GM12892 (cell line): ENCODE results near the gene ACOT12.
"Not testable (repeated sequence)": the region's sequence is repeated elsewhere in the genome, so short reads cannot be mapped to it uniquely, and the experiment has no call there.

Source experiments
- DNase-seq: peaks from one replicate; pipeline ENCODE4 v3.0.0; 2011; ENCODE audit not compliant: insufficient read length
- FAIRE-seq: peaks from 2 replicates; lab custom pipeline; 2011; peaks lifted over from hg19 to GRCh38; lab: Jason Lieb, UNC
- POLR2A ChIP-seq: IDR thresholded peaks from 2 replicates; pipeline ENCODE4 v1.6.1; 2011; ENCODE audit warnings: low read depth, low read length, control low read depth
- POLR2AphosphoS5 ChIP-seq: IDR thresholded peaks from 2 replicates; pipeline ENCODE4 v1.6.1; 2011; ENCODE audit warnings: low read depth, low read length, control low read depth
- TAF1 ChIP-seq: IDR thresholded peaks from 2 replicates; pipeline ENCODE4 v1.6.1; 2011; ENCODE audit warnings: low read depth, mild to moderate bottlenecking, control low read depth, low read length, borderline replicate concordance

The ACOT12 gene

DNA sequence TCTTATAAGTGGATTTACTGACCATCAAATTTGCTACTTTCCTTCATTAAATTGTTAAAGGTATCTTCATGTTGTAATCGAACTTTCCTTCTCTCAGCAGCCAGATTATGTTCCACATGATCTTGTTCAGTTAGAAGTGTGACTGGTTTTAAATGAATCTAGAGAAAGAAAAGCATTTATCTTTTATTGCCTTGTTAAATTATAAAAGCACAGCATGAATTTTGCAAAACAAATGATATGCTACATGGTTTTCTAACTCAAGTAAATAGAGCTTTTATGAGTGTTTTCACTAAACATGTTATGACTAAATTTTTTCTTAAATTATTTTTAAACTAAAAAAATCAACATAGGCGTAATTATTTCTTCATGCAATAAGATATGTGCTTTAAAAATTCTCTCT lies 34.1 kb downstream of the ACOT12 start:
- no peak for TF ChIP-seq POLR2AphosphoS5
- TF ChIP-seq TAF1, result no peak
- TF ChIP-seq POLR2A, result no peak
- no peak for FAIRE-seq
- no peak for DNase-seq

DNA sequence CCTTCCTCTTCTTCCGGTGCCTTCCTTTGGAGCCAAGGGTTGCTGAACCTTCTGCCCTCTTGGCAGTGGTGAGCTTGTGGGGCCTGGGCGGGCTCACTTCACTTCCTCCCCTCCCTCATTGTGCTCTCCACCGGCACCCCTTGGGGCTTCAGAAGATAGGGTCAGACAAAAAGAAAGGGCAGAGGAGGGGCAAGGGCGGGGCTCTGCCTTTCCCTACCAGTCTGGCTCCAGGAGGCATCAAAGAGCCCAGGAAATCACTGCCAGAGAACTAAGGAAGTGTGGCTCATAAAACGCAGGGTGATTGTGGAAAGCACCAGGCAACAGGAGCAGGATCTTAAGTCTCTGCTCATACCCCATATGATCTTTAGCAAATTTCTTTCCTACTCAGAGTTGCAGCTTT lies 34.8 kb downstream of the ACOT12 start:
- no peak for FAIRE-seq
- no peak for TF ChIP-seq POLR2A
- TF ChIP-seq TAF1, result no peak
- DNase-seq, result no peak

DNA sequence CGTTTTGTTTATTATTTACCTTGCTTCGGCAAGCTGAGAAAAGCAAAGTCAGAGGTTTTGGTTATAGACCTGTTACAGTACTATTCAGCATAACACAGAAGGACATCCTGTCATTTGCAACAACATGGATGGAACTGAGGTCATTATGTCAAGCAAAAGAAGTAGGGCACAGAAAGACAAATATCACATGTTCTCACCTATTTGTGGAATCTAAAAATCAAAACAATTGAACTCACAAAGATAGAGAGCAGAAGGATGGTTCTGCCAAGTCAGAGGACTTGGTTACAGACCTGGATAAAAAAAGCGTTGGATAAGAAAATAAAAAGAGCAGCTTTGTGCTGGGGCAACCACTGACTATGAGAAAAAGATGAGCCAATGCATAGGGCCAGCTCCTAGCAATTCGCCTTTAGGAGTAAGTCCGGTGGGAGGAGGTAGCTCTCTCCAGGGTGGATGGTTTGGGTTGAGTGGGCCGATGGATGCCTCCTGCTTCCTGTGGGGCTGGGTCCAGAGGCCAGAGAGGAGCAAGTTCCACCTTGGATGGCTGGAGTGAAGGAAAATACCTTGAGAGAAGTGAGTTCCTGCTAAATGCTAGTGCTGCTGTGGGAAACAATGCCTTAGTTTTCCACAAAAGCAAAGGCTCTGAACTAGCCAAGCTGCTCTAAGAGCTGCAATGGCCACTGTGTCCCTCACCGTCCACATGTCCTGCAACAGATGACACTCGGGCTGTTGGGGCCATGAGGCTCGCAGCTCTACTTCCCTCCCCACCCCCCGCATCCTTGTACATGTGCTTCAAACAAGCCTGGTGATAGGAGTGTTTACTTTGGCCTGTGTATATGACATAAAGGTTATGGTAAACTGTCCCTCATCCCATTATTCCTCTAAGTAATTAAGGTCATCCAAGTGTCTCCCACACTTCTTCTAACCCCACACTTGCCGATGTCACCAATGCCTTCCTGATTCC lies 38.4 kb downstream of the ACOT12 start:
- DNase-seq (no peak), FAIRE-seq (no peak)

DNA sequence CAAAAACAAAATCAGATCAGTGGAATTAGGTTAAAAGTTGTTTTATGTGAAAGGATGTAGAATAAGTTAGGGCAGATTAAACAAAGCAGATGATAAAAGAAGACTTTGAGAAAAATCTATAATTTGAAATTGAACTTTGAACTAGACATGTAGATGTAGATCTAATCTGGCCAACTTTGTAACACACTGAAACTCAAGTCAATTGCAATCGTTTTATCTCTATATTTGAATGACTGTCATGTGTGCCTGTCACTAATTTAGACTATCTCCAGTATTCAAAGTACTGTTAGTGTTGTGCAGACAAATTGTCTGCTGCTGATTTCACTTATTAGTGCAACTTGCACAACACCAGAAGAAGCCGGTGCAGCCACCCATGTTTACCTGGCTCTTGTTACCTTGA lies 39.8 kb downstream of the ACOT12 start:
- FAIRE-seq (no peak), DNase-seq (no peak)
- TF ChIP-seq POLR2A (no peak), TAF1 (no peak), POLR2AphosphoS5 (no peak)

More for the DNA sequence above, 38.4 kb downstream of the ACOT12 start:
- TF ChIP-seq POLR2A, result no peak
- TF ChIP-seq POLR2AphosphoS5, result no peak
- no peak for TF ChIP-seq TAF1

DNA sequence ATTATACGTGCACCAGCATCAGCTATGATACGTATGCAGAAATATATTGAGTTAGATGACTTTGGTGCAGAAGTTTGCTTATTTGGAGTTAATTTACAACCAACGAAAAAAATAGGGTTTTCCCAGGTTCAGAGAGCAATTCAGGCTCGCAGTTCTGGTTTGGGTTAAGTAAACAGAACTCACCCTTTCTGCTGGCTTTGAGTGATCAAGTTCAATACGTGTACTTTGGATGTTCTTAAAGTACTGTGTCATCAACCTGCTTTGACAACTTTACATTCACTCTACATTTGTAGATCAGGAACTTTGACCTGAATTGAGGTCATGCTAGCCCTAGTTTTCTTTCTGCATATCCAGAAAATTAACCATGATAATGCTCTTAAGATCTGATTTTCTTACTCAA lies 40.7 kb downstream of the ACOT12 start:
- DNase-seq (no peak), FAIRE-seq (no peak)
- TF ChIP-seq POLR2A, result no peak
- no peak for TF ChIP-seq POLR2AphosphoS5
- no peak for TF ChIP-seq TAF1

DNA sequence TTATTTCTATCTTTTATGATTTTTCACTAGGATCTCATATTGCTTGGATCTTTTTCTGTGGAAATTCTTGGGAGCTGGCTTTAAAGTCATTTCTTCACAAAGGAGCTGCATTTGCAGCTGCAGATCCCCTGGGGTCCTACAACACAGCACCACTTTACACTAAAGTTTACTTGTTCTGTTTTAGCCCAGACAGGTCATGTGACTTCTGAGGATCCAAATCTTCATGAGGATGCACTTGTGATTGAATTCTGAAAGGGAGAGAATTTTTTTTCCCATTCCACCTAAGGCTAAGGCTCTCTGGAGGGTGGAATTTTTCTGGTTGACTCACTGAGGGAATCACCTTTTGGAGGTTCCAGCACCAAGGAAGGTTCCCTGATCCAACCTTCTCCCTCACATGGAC lies 43.4 kb downstream of the ACOT12 start:
- no peak for TF ChIP-seq TAF1
- no peak for DNase-seq
- FAIRE-seq, result no peak

DNA sequence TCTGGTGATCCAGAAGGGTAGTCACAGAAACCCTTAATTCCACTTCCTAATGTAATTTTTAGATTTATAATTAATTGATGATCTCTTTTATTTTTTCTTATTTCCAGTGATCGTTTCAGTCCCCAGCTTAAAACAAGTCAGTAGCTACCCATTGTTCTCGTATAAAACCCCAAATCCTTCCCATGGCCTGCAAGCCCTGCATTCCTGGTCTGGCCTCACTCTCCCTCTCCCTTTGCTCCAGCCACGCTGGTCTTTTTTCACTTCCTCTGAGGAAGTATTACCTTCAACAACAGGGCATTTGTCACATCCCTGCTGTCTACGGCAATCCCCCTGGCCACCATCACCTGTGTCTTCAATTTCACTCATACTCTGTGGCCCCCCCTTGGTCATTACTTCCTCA lies 44.8 kb downstream of the ACOT12 start:
- TF ChIP-seq POLR2AphosphoS5 (no peak), POLR2A (no peak), TAF1 (no peak)
- DNase-seq (no peak), FAIRE-seq (no peak)

DNA sequence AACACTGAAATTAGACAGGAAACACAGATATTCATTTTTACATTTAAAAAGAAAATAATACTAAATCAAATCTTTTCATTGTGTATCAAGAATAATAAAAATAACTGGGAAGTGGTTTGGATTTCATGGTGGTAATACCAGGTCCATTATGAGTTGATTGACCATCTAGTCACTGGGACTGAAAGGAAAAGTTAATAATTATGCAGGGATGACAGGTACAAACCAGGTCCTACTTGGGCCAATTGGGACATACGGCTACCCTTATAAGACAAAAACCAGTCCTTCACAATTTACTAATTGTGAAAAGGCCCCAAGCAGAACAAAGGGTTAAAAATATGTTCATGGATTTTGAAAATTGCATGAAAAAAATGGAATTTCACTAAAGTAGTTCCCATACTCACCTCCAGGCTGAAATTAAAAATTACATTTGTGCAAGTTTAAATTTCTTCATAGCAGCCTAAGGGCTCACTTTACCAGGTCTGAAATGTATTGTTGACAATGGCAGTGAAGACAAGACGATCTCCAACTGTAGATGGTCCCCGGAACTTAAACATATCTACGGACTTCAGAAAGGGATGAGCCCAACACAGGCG lies 48.4 kb downstream of the ACOT12 start:
- TF ChIP-seq POLR2AphosphoS5, result no peak
- TF ChIP-seq TAF1, result no peak
- no peak for TF ChIP-seq POLR2A
- DNase-seq, result no peak
- FAIRE-seq, result no peak

DNA sequence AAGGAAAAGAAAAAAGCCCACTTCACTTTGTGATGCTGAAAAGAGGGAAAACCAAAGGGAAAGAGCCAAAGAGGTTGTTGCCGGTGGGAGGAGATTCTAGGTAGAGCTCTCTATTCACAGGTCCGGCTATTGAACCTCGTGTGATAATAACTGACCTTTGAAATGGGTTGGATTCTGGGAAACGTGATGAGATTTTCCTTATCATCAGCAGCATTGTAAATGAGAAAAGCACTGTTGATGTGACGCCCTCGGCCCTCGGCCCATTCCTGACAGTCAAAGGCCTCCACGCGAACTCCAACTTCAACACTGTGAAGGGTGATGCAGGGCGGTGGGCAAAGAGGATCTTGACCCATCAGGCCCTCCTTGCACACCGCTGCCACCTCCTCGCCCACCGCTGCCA lies 49.2 kb downstream of the ACOT12 start:
- TF ChIP-seq POLR2A (no peak), POLR2AphosphoS5 (no peak), TAF1 (no peak)
- DNase-seq (no peak), FAIRE-seq (no peak)

DNA sequence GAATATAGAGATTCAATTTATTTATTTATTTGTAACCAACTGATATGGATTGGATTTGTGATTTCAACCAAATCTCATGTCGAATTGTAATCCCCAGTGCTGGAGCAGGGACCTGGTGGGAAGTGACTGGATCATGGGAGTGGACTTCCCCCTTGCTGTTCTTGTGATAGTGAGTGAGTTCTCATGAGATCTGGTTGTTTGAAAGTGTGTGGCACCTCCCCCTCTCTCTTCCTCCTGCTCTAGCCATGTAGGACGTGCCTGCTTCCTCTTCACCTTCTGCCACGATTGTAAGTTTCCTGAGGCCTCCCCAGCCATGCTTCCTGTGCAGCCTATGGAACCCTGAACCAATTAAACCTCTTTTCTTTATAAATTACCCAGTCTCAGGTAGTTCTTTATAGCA lies 55.7 kb downstream of the ACOT12 start:
- not testable (repeated sequence) for FAIRE-seq, DNase-seq

DNA sequence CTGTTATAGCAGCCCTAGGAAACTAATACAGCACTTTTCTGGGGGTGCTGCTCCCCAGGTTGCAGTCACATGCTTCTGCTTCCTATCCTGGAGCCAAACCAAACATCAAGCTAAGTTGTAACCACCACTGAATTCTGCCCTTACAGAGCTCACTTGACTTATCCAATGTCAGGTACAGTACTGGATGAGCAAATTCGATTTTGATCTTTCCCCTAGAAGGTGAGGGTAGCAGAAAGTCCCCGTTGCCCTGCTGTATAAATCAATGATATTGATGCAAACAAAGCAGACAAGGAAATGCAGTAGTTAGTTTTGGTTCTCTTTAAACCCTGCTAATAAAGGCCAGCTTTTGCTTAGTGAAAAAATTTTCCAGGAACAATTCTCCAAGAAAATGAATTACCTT lies 56.1 kb downstream of the ACOT12 start:
- no peak for FAIRE-seq
- no peak for DNase-seq
- TF ChIP-seq TAF1 (no peak), POLR2A (no peak), POLR2AphosphoS5 (no peak)

DNA sequence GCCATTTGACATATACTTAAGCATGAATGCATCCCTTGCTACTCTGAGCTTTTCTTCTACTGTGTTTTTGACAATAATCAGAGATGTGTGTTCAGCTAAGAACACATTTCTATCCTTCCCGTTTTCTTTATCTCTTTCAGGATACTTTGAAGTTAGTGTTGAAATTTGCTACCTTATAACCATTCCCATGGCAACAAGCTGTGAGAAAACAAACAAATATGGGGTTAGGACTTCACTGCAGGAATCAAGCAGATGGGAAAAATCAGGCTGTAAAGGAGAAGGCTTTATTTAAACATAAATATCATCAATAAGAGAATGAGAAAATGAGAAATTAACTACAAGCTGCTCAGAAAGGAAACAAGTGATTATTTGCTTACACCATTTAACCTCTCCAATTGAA lies 57.4 kb downstream of the ACOT12 start:
- TF ChIP-seq POLR2AphosphoS5 (no peak), POLR2A (no peak), TAF1 (no peak)
- no peak for DNase-seq
- no peak for FAIRE-seq

DNA sequence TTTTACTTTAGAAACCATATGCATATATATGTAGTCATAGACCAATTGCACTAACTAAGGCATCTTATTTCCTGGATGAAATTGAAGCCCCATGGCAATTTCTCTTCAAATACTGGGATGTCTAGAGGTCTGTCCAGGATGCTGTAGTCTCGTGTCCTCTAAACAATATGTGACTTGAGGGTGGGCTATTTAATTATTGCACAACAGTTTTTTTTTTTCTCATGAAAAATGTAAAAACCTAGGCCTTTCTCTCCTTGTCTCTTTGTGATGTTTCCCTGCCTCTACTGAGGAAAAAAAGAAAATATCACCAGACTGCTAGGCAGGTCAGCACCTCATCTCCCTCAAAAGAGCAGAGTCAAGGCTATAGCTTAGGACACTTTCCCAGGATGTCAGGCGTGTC lies 58.0 kb downstream of the ACOT12 start:
- DNase-seq (no peak), FAIRE-seq (no peak)
- TF ChIP-seq TAF1, result no peak
- no peak for TF ChIP-seq POLR2A
- TF ChIP-seq POLR2AphosphoS5, result no peak
